Smooth muscle cell (in vitro differentiated cells): ENCODE results near the gene FCER1G. TPM values are rescaled to one million over a fixed set of nuclear protein-coding genes. Genes with fewer than 3 reads are reported as not detected.
A peak's percentile ranks its signal among the peaks of the same experiment; 100 is the strongest.

Source experiments
- DNase-seq: peaks from one replicate; lab custom pipeline; 2025; ENCODE audit not compliant: unreplicated experiment; lab: John Stamatoyannopoulos, UW
- H2AFZ ChIP-seq: fragments of 200-600 bp; sonication (generic); 2 replicates; pipeline ENCODE4 v1.6.0; 2016; ENCODE audit warnings: antibody characterized with exemption, low read depth, mild to moderate bottlenecking
- H3F3A ChIP-seq: fragments of 200-600 bp; sonication (generic); 2 replicates; pipeline ENCODE4 v1.6.0; 2017; ENCODE audit warnings: antibody characterized with exemption, low read depth
- H3K27ac ChIP-seq: fragments of 200-600 bp; sonication (generic); 2 replicates; pipeline ENCODE4 v1.5.1; 2016; ENCODE audit warnings: low read depth, mild to moderate bottlenecking
- H3K27me3 ChIP-seq: fragments of 200-600 bp; sonication (generic); 2 replicates; pipeline ENCODE4 v1.6.1; 2016; ENCODE audit warnings: low read depth, mild to moderate bottlenecking
- H3K36me3 ChIP-seq: fragments of 200-600 bp; sonication (generic); 2 replicates; pipeline ENCODE4 v1.5.1; 2016; ENCODE audit warnings: low read depth
- H3K4me1 ChIP-seq: fragments of 200-600 bp; sonication (generic); 2 replicates; pipeline ENCODE4 v1.5.1; 2016; ENCODE audit warnings: low read depth
- H3K4me2 ChIP-seq: fragments of 200-600 bp; sonication (generic); 2 replicates; pipeline ENCODE4 v1.6.0; 2016; ENCODE audit warnings: mild to moderate bottlenecking
- H3K4me3 ChIP-seq: fragments of 200-600 bp; sonication (generic); 2 replicates; pipeline ENCODE4 v1.5.1; 2016; ENCODE audit warnings: mild to moderate bottlenecking
- H3K79me2 ChIP-seq: fragments of 200-600 bp; sonication (generic); 2 replicates; pipeline ENCODE4 v1.6.0; 2016; ENCODE audit warnings: low read depth, mild to moderate bottlenecking
- H3K9ac ChIP-seq: fragments of 200-600 bp; sonication (generic); 2 replicates; pipeline ENCODE4 v1.6.0; 2016; ENCODE audit warnings: low read depth
- H3K9me3 ChIP-seq: fragments of 200-600 bp; sonication (generic); replicated peaks from 2 replicates; pipeline ENCODE4 v1.5.1; 2016; ENCODE audit warnings: low read depth
- H4K20me1 ChIP-seq: fragments of 200-600 bp; sonication (generic); 2 replicates; pipeline ENCODE4 v1.6.0; 2016; ENCODE audit warnings: low read depth
- WGBS: methylation state at CpG from one replicate; pipeline ENCODE4 v1.1.7; 2016; ENCODE audit warnings: low lambda C conversion rate; 5-methylcytosine and 5-hydroxymethylcytosine counted together
- polyA plus RNA-seq: library from polyadenylated mRNA; unstranded; fragments of >200 nt; fragmentation: Nextera tagmentation; extraction: Ambion mirVana; gene quantifications from 2 replicates; pipeline ENCODE4 v1.2.1, GENCODE V29; 2016
- total RNA-seq: library from RNA; depleted of rRNA; stranded (reverse); fragments of >200 nt; gene quantifications from 2 replicates; pipeline ENCODE4 v1.2.3, GENCODE V29; 2014
- TF ChIP-seq, protein P1 (sequence below): fragments of 200-600 bp; sonication (generic); IDR thresholded peaks from 2 replicates; pipeline ENCODE4 v1.5.1; 2017; ENCODE audit warnings: borderline replicate concordance, mild to moderate bottlenecking, antibody characterized with exemption; ENCODE audit not compliant: insufficient read depth, poor library complexity, severe bottlenecking

The FCER1G gene
- total and polyA plus RNA-seq, 2 experiments from 2014 or later, result 0.78 TPM; not detected in 1

GRCh38 chr1:161200421-161200991, 14.6 kb upstream of the FCER1G start:
- no peak for DNase-seq
- H3K4me3 ChIP-seq, result no peak overlapping the region
- H3K9ac ChIP-seq, result no peak overlapping the region
- H2AFZ ChIP-seq, result no peak overlapping the region
- WGBS, result 80% methylated on average over 5 of the region's 5 CpGs
- H3K36me3 ChIP-seq, result no peaks in the 10 kb centered on the region
- TF ChIP-seq, protein P1, sequence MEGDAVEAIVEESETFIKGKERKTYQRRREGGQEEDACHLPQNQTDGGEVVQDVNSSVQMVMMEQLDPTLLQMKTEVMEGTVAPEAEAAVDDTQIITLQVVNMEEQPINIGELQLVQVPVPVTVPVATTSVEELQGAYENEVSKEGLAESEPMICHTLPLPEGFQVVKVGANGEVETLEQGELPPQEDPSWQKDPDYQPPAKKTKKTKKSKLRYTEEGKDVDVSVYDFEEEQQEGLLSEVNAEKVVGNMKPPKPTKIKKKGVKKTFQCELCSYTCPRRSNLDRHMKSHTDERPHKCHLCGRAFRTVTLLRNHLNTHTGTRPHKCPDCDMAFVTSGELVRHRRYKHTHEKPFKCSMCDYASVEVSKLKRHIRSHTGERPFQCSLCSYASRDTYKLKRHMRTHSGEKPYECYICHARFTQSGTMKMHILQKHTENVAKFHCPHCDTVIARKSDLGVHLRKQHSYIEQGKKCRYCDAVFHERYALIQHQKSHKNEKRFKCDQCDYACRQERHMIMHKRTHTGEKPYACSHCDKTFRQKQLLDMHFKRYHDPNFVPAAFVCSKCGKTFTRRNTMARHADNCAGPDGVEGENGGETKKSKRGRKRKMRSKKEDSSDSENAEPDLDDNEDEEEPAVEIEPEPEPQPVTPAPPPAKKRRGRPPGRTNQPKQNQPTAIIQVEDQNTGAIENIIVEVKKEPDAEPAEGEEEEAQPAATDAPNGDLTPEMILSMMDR, result no peak
- H3K4me1 ChIP-seq, result peaks cover 55% of the 10 kb centered on the region
- peaks cover 11% of the 10 kb centered on the region for H3F3A ChIP-seq
- no peaks in the 10 kb centered on the region for H3K27me3 ChIP-seq
- H3K9me3 ChIP-seq, result no peaks in the 10 kb centered on the region
- peak overlapping the region; percentile 92 for H3K27ac ChIP-seq
- peaks cover 26% of the 10 kb centered on the region for H3K79me2 ChIP-seq
- H3K4me2 ChIP-seq, result no peak overlapping the region
- no peaks in the 10 kb centered on the region for H4K20me1 ChIP-seq

GRCh38 chr1:161200992-161201835, 13.9 kb upstream of the FCER1G start:
- H3K9ac ChIP-seq, result peak overlapping the region; percentile 72
- H4K20me1 ChIP-seq, result no peaks in the 10 kb centered on the region
- peaks cover 52% of the 10 kb centered on the region for H3K4me1 ChIP-seq
- H3K27me3 ChIP-seq, result no peaks in the 10 kb centered on the region
- peaks cover 24% of the 10 kb centered on the region for H3K79me2 ChIP-seq
- H3K9me3 ChIP-seq, result no peaks in the 10 kb centered on the region
- peaks cover 11% of the 10 kb centered on the region for H3F3A ChIP-seq
- TF ChIP-seq, protein P1, result no peak
- peak overlapping the region; percentile 78 for H2AFZ ChIP-seq
- H3K36me3 ChIP-seq, result no peaks in the 10 kb centered on the region
- peak overlapping the region; percentile 96 for H3K4me2 ChIP-seq
- no peak for DNase-seq
- H3K4me3 ChIP-seq, result peak overlapping the region; percentile 77
- 85% methylated on average over 13 of the region's 13 CpGs for WGBS
- peak overlapping the region; percentile 92 for H3K27ac ChIP-seq

- Histone ChIP-seq H3K4me1 (peaks cover 44% of the 10 kb centered on the region), H3K36me3 (no peaks in the 10 kb centered on the region), H4K20me1 (no peaks in the 10 kb centered on the region), H3K79me2 (peaks cover 20% of the 10 kb centered on the region), H3K27ac (peak within 1 kb of the TSS; percentile 92), H3K4me2 (peak within 1 kb of the TSS; percentile 96), H3F3A (peaks cover 10% of the 10 kb centered on the region), H3K27me3 (no peaks in the 10 kb centered on the region), H3K9me3 (no peaks in the 10 kb centered on the region), H3K4me3 (peak within 1 kb of the TSS; percentile 77), H3K9ac (peak within 1 kb of the TSS; percentile 85), H2AFZ (peak within 1 kb of the TSS; percentile 83)
- peak; percentile 69 for DNase-seq
- TF ChIP-seq, protein P1, result peak; percentile 11
- WGBS, result 4% methylated on average over 53 of the region's 53 CpGs
These were observed 13.0 kb upstream of the FCER1G start, which contains the start of gene NDUFS2 for GRCh38 chr1:161201836-161202712. TSS of gene NDUFS2 (plus strand) at chr1:161202367. CDS start at chr1:161202386, 19 bp downstream.
